ENCODE measurements around the gene VPS72.

Gene VPS72

DNA sequence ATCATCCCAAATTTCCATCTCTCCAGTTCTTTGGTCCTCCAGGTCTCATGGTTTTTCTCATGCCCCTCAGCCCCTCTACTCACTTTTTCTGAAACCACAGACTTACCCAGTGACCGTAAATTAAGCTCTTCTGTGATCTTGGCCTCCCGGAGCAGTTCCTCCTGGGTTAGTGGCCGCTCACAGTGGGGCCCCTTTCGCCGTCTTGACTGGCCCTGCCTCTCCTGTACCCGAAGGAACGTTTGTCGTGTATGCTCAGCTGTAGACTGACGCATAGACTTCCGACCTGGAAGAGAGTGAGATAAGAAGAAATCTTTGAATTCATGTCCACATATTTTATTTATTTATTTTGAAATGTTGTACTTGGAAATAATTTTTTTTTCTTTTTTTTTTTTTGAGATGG lies 5.8 kb downstream of the VPS72 start:
- no peak for DNase-seq

DNA sequence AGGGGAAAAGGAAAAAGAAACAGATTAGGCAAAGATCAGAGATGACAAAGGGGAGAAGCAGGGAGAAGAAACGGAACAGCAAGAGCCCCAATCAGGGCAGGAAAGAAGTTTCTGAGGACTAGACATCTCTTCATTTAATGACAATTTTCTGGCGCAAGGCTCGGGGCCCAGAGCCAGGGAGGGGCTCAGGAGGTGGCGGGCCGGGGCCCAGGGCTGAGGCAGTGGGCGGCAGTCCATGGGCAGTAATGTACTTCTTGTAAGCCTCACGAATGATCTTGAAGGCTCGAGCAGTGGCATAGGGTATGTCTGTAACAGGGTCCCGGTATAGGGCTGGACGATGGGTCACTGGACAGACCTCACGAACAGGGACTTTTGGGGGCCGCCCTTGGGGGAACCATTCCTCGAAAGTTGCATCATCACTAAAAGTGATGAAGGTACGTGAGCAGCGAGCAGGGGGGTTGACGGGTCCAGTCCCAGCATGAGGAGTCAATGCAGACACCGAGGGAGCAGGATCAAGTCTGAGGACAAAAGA lies 13.4 kb downstream of the VPS72 start:
- no peak for DNase-seq

DNA sequence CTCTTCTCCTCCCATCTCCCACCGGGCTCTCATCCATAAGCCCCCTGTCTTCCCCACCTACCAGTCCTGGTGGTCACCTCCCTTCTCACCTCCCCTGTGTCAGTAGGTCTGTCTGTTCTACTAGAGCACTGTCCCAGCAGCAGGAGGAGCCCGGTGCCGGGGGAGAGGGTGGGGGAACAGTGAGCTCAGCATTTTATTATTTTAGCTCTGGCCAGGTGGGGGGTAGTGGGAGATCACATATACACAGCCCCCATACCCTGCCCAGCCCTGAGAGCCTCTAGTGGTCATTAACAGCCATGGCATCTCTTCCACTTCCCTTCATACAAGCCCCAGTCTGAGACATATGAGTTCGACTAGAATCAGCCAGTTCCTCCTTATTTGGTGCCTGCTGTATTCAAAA lies 14.1 kb downstream of the VPS72 start, which contains the start of gene TMOD4:
Gene TMOD4 (minus strand): TSS at position 119 of the 400 bp plus-strand sequence. CDS start 1,106 bp downstream, outside the sequence.
- DNase-seq = no peak

DNA sequence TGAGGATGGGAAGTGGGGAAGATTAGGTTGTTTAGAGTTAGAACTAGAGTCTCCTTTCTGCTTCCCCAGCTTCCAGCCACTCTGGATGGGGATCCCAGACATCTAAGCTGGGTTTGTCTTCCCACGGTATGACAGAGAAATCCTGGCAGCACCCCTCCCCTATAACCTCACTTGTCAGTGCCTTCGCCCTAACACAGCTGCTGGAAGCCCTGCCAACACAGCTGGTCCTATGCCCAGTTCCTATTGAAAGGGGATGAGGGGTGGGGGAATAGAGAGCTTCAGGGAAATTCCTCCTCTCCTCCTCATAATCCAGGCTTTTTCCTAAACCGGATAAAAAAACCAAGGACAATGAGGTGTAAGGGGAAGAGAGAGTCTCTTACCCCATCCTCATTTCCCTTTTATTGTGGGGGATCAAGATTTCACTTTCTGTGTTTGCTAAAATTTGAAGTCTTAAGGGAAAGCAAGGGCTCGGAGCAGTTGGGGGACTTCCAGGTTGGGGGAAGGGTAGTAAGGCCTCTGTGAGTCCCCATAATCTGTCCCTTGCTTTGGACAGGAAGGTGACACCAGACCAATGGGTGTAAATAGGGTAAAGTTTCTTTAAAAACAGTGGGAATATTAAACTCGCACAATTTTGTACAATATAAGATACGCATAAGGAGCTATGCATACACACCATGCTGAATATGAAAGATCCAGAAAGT lies 14.8 kb downstream of the VPS72 start:
- DNase-seq = no peak

DNA sequence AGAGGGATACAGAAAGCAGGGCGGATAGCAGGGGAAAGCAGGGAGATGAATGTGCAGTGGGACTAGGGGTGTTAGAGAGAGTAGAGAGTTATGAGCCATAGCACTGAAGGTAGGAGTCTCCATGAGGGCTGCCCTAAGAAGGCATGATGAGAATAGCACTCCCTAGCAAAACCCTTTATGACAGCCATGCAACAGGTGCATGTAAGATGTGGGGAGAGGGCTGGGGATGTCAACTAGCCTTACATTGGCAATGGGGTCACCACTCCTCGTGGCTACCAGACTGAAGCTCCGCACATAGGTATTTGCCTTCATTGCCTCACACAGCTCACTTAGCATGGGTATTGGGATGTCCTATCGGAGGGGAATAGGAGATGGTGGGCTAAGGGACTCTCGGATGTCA lies 18.8 kb downstream of the VPS72 start:
- DNase-seq = no peak

DNA sequence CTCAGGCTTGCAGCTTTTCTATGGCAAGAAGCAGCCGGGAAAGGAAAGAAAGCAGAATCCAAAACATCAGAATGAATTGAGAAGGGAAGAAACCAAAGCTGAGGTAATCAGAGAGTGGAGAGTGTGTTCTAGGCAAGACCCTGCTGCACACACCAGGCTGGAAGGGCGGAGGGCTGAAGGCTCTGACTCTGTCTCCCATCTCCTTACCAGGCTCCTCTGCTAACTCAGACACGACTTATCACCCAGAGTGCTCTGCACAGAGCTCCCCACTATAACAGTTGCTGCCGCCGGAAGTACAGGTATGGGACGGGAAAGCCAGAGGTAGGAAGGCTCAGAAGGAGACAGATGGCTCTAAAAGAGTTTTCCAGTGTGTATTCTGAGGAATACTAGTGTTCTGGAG lies 22.9 kb downstream of the VPS72 start:
- DNase-seq = no peak

DNA sequence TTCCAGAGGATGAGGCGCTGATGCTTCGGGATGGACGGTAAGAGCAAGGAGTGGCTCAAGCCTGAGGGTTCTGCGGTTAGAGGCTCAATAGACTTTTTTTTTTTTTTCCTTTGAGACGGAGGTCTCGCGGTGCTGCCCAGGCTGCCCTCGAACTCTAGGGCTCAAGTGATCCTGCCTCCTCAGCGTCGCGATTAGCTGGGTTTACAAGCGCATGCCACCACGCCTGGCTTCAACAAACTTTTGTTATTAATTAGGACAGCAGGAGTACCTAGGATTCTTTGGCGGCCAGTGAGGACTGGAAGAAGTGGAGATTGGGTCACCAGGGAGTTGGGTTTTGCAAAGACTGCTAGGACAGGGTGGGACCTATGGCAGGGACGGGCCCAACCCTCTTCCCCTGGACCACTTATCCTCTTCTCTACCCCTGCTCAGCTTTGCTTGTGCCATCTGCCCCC lies 23.5 kb downstream of the VPS72 start:
- peak; percentile 67 for DNase-seq

DNA sequence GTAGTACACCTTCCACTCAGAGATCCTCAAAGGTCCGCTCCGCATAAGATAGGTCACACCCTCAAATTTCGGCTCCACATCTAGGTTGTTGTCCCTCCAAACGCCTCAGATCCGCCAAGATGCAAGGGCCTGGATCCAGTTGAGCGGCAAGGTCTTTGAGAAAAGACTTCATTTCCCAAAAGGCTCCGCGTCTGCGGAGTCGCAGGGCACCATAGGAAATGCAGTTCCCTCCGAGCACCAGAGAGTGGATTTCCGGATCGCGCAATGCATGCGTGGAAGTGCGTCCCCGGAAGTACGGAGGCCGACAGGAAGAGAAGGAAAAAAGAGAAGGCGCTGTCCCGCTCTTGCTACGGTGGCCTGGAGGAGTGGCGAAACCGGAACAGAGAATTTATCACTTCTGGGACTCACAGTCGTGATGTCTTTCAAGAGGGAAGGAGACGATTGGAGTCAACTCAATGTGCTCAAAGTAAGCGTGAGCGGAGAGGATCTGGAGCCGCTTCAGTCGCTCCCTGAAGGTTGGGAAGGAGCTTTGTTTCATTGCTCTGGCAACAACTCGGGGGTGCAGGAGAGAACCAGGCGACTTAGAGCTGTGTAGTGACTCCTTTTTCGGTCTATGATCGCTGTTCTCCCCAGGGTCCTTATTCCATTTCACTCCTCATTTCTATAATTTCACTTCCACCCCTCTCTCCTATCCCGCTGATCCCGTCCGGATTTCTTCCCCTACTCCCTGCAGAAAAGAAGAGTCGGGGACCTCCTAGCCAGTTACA lies 24.1 kb downstream of the VPS72 start, which contains the start of the genes LYSMD1 and SCNM1:
Gene LYSMD1 (minus strand): TSS at position 165 of the 767 bp plus-strand sequence. CDS start 644 bp downstream, outside the sequence.
Gene SCNM1 (plus strand): TSS at position 407 of the 767 bp plus-strand sequence. CDS start 9 bp downstream, at position 416.
- peak; percentile 99 for DNase-seq

DNA sequence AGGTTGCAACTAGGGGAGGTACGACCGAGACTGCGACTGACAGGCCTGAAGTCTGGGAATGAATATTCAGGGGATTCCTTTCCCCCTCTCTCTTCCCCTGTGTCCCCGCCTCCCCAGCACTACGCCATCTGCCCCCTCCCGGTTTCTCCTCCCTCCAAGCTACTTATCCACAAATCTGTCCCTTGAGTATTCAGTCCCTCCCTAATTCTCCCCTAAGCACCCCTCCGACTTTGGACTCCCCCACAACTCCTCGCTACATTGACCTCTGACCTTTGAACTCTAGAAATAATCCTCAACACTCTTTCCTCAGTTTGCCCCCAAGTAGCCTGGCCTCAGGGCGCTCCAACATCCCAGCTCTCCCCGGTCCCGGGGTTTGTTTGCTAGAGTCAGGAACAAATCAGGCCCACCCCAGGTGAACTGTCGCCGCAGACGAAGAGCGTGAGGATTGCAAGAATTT lies 24.7 kb downstream of the VPS72 start:
- peak; percentile 56 for DNase-seq

DNA sequence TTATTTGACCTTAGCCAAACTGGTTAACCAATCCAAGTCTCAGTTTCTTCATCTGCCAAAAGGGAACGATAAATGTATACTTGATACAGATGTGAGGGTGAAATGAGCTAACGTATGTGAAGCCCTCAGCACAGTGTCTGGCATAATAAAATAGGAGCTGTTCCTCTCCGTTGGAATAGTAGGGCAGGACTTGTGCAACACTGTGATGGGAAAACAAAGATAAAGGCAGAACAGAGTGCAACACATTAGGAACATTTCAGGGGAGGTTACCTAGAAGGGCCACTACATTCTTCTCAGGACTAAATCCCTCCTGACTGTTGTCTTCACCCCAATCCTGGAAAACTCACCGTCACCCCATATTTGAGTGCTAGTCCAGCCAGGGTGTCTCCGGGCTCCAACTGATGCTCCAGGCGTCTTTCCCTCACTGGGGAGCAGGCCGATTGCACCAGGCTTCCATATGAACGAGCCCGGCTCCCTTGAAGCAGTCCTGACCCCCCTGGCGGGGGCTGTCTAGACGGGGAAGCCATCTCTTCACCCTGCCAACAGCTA lies 25.2 kb downstream of the VPS72 start:
- no peak for DNase-seq

DNA sequence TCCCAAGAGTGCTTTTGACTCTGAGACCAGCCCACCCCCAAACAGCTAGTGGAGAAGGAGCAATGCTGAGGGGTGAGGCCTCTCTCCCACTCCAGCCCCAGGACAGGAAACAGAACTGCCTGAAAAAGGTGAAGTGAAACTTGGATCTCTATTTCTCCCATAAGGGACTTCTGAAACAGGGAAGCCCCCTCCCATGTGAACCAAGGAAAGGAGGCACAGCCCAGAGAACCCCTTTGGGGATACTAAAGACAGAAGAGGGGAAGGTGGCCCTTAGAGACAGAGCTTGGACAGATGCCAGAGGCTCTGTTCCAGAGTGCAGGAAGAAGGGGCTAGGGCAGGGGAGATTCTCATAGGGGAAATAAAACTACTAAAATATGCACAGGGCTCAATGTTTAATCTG lies 30.6 kb downstream of the VPS72 start:
- no peak for DNase-seq

DNA sequence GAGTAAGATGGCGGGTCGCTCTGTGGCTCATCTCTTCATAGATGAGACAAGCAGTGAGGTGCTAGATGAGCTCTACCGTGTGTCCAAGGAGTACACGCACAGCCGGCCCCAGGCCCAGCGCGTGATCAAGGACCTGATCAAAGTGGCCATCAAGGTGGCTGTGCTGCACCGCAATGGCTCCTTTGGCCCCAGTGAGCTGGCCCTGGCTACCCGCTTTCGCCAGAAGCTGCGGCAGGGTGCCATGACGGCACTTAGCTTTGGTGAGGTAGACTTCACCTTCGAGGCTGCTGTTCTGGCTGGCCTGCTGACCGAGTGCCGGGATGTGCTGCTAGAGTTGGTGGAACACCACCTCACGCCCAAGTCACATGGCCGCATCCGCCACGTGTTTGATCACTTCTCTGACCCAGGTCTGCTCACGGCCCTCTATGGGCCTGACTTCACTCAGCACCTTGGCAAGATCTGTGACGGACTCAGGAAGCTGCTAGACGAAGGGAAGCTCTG lies 31.2 kb downstream of the VPS72 start:
- DNase-seq = no peak

DNA sequence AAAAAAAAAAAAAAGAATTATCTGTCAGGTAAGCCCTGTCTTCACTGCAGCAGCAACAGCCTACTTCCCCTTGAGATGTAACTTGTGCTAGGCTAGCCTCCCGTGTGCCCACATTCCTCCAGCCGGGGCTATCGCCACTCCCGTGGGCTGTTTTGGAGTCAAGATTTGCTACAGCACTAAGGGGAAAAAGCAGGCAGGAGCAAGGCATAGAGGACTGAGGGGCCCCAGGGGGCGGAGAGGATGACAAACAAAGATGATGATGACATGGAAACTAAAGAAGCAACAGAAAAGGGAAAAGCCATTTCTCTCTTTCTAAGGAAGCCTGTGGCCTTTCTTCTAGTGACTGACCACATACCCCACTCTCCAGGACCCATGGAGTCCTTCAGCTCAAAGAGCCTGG lies 31.7 kb downstream of the VPS72 start:
- DNase-seq = no peak

DNA sequence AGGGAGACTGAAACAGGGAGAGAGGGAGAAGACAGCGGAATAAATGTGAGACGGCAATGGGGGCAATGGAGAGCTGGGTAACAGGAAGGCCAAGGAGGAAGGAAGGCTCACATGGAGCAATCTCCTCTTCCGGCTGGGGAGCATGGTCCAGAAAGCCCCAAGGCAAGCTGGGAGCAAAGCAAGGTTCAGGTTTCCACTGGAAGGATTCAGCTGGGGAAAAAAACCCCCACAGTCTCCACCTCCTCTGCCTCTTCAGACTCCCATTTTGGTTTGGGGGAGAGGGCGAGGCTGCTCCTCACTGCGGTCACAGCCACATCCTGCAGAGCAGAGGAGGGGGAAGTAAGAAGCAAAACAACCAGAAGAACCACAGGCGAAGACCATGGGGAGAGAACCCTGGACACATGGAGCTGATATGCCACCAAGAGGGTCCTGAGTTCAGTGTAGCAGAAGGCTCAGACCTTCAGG lies 32.9 kb downstream of the VPS72 start:
- DNase-seq = no peak

DNA sequence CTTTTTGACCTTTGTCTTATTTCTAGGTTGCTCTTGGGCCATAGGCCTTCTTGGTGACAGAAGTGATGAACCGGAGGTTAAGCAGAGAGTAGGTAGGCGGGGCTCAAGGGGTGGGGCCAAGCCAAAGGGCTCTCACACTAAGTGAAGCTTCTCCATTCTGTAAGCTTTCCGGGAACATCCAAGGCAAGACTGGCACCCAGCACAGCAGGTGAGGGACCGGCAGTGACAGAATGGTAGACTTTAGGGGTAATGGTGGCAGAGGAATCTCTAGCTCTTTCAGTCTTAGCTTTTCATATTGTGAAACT lies 33.5 kb downstream of the VPS72 start, which contains the start of gene TNFAIP8L2:
Gene TNFAIP8L2 (plus strand): TSS at position 135 of the 305 bp plus-strand sequence. CDS start 2,049 bp downstream, outside the sequence.
- no peak for DNase-seq

DNA sequence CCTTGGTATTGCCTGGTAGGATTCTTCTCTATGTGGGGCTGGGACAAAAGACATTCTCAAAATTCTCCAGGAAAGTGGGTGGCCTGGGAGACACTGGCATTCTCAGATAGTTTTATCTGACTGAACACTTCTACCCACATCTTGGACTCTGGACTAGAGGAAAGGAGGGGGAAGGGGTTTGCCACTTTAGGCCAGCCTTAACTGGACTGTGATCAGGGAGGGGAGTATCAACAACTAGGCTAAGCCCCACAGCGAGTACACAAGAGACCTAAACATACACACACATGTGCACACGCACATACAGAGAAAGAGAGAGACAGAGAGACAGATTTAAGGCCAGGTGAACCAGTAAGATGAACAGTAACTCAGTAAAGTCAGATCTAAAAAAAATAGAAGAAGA lies 42.3 kb downstream of the VPS72 start:
- no peak for DNase-seq

DNA sequence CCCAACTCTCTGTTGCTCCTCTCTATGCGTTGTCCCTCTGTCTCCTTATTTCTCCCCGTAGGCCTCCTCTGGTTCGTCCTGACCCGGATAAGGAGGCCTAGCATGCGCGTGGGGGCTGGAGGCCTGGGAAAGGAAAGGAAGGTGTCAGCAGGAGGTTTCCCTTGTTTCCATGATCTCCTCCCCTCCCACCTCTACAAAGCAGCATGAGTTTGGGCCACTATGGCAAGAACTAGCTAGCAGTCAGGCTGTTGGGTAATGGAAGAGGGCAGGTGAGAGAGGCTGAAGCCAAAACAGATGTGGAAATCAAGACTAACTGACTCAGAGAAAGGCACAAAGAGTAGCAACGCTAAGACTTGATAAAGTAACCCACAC lies 42.9 kb downstream of the VPS72 start:
- no peak for DNase-seq

DNA sequence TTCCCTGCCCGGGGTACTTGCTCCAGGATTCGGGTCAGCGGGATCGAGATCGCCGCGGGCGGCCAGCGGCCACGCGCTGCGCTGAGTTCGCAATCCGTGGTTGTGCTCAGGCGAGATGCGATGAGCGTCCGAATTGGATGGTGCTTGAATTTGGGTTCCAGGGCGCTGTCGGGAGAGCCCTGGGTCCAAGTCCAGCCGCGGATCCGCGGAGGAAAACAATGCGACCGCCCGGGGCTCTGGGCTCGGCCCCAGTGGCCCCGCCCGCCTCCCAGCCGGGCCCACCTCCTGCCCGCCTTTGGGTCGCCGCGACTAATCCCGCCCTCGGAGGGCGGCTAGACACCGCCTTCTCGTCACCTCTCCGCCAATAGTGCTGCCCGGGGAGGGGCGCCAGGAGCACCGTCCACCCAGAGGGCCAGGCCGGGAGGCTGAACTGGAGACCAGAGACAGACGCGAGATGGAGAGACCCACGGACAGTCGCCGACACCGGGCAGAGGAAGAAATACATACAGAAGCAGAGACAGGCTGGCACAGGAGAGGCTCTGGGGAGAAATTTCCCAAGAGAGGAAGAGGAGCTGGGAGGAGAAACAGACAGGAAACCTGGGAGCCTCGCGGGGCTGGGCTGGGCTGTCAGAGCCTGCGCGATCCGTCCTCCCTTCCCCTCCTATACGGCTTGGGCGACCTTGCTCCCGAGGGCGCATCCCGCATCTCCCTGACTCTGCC lies 43.4 kb downstream of the VPS72 start, which contains the start of gene SEMA6C:
Gene SEMA6C (minus strand): TSS at position 220 of the 720 bp plus-strand sequence. CDS start 4,010 bp downstream, outside the sequence.
- peak; percentile 88 for DNase-seq

DNA sequence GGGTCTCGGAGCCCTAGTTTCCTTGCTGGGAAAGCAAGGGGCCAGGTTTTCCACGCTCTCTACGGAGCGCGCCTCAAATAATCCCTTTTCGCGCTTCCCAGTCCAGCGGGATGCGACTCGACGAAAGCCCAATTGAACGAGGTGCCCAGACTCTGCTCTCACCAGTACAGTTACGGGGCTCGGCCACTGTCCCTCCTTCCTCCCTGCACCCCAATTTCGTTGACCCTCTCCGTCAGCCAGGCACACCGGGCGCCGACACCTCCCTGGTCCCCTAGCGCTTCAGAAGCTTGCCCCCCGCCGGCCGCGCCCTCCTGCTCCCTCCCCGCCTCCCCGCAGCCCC lies 44.0 kb downstream of the VPS72 start:
- no peak for DNase-seq

DNA sequence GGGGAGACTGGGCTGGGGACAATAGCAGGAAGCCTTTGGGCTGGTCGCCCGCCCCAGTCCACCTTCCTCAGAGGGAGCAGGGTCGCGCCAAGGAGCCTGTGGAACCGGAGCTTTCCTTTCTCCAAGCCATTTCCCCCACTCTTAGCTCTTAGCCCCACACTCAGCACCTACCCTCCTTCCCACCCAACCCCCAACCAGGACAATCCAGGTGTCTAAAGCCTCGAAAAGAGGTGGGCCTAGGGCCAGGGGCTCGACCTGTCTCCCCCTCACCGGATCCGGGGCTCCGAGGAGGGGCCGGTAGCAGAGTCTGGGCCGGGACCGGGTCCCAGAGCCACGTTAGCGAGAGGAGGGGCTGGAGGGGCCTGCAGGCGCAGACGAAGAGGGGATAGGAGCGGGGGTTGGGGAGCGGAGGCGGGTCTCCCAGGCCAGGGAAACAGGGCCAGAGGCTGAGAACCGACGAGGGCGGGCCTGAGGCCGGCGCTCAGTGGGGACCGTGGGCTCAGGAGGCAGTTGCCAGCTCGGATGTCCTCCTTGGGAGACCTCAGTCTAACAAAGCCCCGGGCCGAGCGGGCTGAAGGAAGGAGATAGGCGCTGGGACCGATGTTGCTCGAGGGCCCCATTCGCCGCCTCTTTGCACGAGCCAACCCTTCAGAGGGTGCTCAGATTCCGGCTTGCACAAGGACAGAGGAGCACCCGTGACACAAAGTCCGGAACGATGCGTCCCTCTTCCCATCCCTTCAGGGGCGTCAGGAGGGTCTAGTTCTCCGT lies 44.5 kb downstream of the VPS72 start:
- no peak for DNase-seq

DNA sequence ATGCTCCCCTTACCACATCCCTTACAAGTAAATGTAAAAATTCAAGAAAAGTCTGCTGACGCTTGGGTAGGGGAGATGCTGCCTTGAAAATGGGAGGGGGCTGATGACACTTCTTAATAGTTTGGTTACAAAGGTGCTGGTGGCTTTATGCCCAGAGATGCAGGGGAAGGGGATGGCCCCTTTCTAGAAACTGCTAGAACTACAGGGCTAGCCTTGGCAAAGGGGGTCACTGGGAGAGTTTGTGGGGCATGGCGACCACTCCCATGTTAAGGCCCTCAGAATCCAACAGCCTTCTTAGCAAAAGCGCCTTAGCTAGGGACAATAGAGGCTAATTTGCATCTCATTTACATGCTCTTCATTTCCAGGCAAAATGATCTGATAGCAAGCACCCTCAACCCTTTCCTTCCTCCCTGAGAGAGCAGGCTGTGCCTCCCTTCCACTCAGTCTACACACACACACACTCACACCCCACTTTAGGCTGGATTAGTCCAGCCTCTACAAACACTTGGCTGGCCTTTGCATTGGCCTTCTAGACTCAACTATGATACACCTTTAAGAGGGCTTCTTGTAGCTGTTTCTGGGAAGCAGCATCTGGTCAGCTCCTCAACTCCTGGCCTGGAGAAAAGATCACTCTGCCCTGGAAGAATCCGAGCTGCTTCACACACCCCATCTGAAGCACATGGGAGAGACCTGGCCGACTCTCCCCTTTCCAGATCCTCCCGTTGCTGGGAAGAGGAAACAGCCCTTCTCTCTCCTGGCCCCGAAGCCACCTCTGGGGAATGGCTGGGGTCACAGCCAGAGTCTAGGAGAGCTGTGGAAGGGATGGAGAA lies 45.3 kb downstream of the VPS72 start:
- no peak for DNase-seq

Measured in fibroblast of upper back skin (primary cell).